GM19438 (cell line): Measurements from ENCODE around the gene CDH4.

Source experiments
- ATAC-seq: cut with Tn5 transposase; IDR thresholded peaks from one replicate; pipeline ENCODE4 v1.9.1; 2021; ENCODE audit warnings: low read depth; ENCODE audit not compliant: unreplicated experiment

The CDH4 gene

GRCh38 chr20:61373956-61374545 is 122.0 kb downstream of the CDH4 start:
- no peak for ATAC-seq

- no peak for ATAC-seq
Observed at GRCh38 chr20:61376541-61377240, 124.6 kb downstream of the CDH4 start.

- no peak for ATAC-seq
Observed at GRCh38 chr20:61378694-61379355, 126.8 kb downstream of the CDH4 start.

GRCh38 chr20:61379898-61380544 is 128.0 kb downstream of the CDH4 start:
- no peak for ATAC-seq

- ATAC-seq = no peak
Observed at GRCh38 chr20:61380545-61380915, 128.5 kb downstream of the CDH4 start.

- ATAC-seq = no peak
Observed at GRCh38 chr20:61382194-61382593, 130.1 kb downstream of the CDH4 start.

GRCh38 chr20:61385296-61385695 is 133.2 kb downstream of the CDH4 start:
- no peak for ATAC-seq

GRCh38 chr20:61385731-61386130 is 133.7 kb downstream of the CDH4 start:
- no peak for ATAC-seq

GRCh38 chr20:61387204-61387953 is 135.3 kb downstream of the CDH4 start:
- no peak for ATAC-seq

GRCh38 chr20:61387954-61388348 is 135.9 kb downstream of the CDH4 start:
- no peak for ATAC-seq

GRCh38 chr20:61389077-61389476 is 137.0 kb downstream of the CDH4 start:
- no peak for ATAC-seq

GRCh38 chr20:61391185-61391584 is 139.1 kb downstream of the CDH4 start:
- no peak for ATAC-seq

GRCh38 chr20:61391812-61392520 is 139.9 kb downstream of the CDH4 start:
- ATAC-seq = no peak

GRCh38 chr20:61394088-61394799 is 142.2 kb downstream of the CDH4 start:
- no peak for ATAC-seq

- ATAC-seq = no peak
Observed at GRCh38 chr20:61396262-61396848, 144.3 kb downstream of the CDH4 start.

- no peak for ATAC-seq
Observed at GRCh38 chr20:61397146-61397545, 145.1 kb downstream of the CDH4 start.

- ATAC-seq = no peak
Observed at GRCh38 chr20:61397790-61398189, 145.7 kb downstream of the CDH4 start.

- ATAC-seq = no peak
Observed at GRCh38 chr20:61399433-61399832, 147.4 kb downstream of the CDH4 start.

- ATAC-seq = no peak
Observed at GRCh38 chr20:61400499-61400898, 148.4 kb downstream of the CDH4 start.
